Activated B cell treated with CpG ODN at 0.5 μM for 24 hours (primary cell): Measurements from ENCODE around the gene HES1. TPM values are rescaled to one million over a fixed set of nuclear protein-coding genes. Genes with fewer than 3 reads are reported as not detected.
"Not testable (repeated sequence)": the region's sequence is repeated elsewhere in the genome, so short reads cannot be mapped to it uniquely, and the experiment has no call there.

ENCODE experiments used
- ATAC-seq: fragments of 200-7000 bp; cut with Tn5 transposase; one replicate; pipeline ENCODE4 v1.10.0; 2021; ENCODE audit warnings: low read depth, mild to moderate bottlenecking, moderate library complexity
- CTCF ChIA-PET: fragments of 350-600 bp; sonication (Branson Sonifier 250); formaldehyde crosslinking; loops from one replicate; lab custom pipeline; 2021; ENCODE audit warnings: antibody characterized with exemption; lab: Charles Lee
- POLR2A ChIA-PET: fragments of 350-600 bp; sonication (Branson Sonifier 250); formaldehyde crosslinking; loops from one replicate; lab custom pipeline; 2021; ENCODE audit warnings: antibody characterized with exemption; lab: Charles Lee
- DNase-seq: peaks from one replicate; pipeline ENCODE4 v3.0.0; 2022
- H3K27ac Mint-ChIP-seq: one replicate; pipeline ENCODE4 v1.8.0; 2020; ENCODE audit warnings: mixed read lengths
- H3K27me3 Mint-ChIP-seq: one replicate; pipeline ENCODE4 v1.8.0; 2021; ENCODE audit warnings: mixed read lengths
- H3K36me3 Mint-ChIP-seq: one replicate; pipeline ENCODE4 v1.8.0; 2021; ENCODE audit warnings: low read depth, mixed read lengths
- H3K4me1 Mint-ChIP-seq: one replicate; pipeline ENCODE4 v1.8.0; 2021; ENCODE audit warnings: mixed read lengths
- H3K4me3 Mint-ChIP-seq: one replicate; pipeline ENCODE4 v1.8.0; 2020; ENCODE audit warnings: mild to moderate bottlenecking, mixed read lengths
- H3K9me3 Mint-ChIP-seq: one replicate; pipeline ENCODE4 v1.8.0; 2020; ENCODE audit warnings: mixed read lengths
- CTCF ChIP-seq: fragments of 200-600 bp; IDR thresholded peaks from one replicate; pipeline ENCODE4 v1.8.0; 2022; ENCODE audit warnings: antibody characterized with exemption, mild to moderate bottlenecking
- intact Hi-C: fragments of 100-400 bp; cut with micrococcal nuclease; formaldehyde crosslinking; loops from one replicate; pipeline ENCODE4 v1.15.1; 2024
- total RNA-seq: library from RNA; stranded (reverse); gene quantifications from 2 replicates; pipeline ENCODE4 v1.2.3, GENCODE V29; 2022

Gene HES1
- total RNA-seq, 1 donor from 2014 or later: 5.9 TPM

- POLR2A ChIA-PET: interaction anchor here (0.6 to 15.3 kb wide), 6 partner anchors 37 to 173 kb away, joined by 3 to 465 read pairs (median 5); no protein-coding TSS in a partner anchor
- no peak for TF ChIP-seq CTCF
- Mint-ChIP-seq H3K36me3 (no peaks in the 10 kb centered on the region), H3K27me3 (peaks cover 6% of the 10 kb centered on the region), H3K9me3 (no peaks in the 10 kb centered on the region), H3K4me1 (peaks cover 38% of the 10 kb centered on the region), H3K4me3 (peak overlapping the region; percentile 76), H3K27ac (peak overlapping the region; percentile 57)
- intact Hi-C loops: no loop called here
- DNase-seq (peak; percentile 6), ATAC-seq (no peak)
- CTCF ChIA-PET: interaction anchor here (2.2 to 7.2 kb wide), 2 partner anchors 174 to 362 kb away, joined by 12 to 77 read pairs; no protein-coding TSS in a partner anchor
Measured at GRCh38 chr3:194142156-194142910, 6.4 kb downstream of the HES1 start.

DNA sequence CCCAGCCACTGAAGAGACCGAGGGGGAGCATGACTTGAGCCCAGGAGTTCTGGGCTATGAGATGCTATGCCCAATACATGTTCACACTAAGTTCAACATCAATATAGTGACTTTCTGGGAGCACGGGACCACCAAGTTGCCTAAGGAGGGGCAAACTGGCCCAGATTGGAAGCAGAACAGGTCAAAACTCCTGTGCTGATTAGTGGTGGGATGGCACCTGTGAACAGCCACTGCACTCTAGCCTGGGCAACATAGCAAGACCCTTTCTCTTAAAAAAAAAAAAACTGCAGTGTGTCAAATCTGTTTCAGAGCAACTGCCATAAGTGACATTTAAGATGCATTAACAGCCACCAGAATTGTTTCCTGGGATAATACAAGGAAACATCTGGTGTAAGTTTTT lies 9.8 kb downstream of the HES1 start:
- no peak for TF ChIP-seq CTCF
- no peaks in the 10 kb centered on the region for H3K9me3 Mint-ChIP-seq
- ATAC-seq (no peak), DNase-seq (peak; percentile 1)
- H3K4me3 Mint-ChIP-seq: no peak overlapping the region
- no peak overlapping the region for H3K27ac Mint-ChIP-seq
- intact Hi-C loops: no loop called here
- ChIA-PET POLR2A (no interaction called here), CTCF (no interaction called here)
- peaks cover 10% of the 10 kb centered on the region for H3K4me1 Mint-ChIP-seq
- H3K36me3 Mint-ChIP-seq: no peaks in the 10 kb centered on the region
- peaks cover 18% of the 10 kb centered on the region for H3K27me3 Mint-ChIP-seq

DNA sequence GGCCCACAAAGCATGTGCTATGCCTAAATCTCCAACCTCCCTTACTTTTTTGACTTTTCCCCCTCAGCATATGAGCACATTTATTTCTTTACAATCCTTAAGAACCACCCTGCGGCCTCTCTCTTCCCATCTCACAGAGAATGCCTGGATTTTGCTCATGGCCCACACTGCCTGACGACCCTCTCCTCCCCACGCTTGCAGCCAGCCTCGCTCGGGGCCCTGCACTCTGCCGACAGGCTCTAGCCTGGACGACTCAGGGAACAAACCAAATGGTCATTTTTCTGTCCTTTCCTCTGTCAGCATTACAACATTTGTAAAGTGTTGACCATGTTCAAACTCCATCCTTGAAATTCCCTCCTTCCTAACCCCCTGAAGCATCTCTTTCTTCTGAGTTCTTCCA lies 11.7 kb downstream of the HES1 start:
- intact Hi-C loops: no loop called here
- peaks cover 18% of the 10 kb centered on the region for H3K27me3 Mint-ChIP-seq
- no peak overlapping the region for H3K27ac Mint-ChIP-seq
- no peaks in the 10 kb centered on the region for H3K36me3 Mint-ChIP-seq
- no peak overlapping the region for H3K4me3 Mint-ChIP-seq
- DNase-seq (no peak), ATAC-seq (no peak)
- ChIA-PET CTCF (no interaction called here), POLR2A (no interaction called here)
- TF ChIP-seq CTCF: no peak
- H3K4me1 Mint-ChIP-seq: no peaks in the 10 kb centered on the region
- no peaks in the 10 kb centered on the region for H3K9me3 Mint-ChIP-seq

DNA sequence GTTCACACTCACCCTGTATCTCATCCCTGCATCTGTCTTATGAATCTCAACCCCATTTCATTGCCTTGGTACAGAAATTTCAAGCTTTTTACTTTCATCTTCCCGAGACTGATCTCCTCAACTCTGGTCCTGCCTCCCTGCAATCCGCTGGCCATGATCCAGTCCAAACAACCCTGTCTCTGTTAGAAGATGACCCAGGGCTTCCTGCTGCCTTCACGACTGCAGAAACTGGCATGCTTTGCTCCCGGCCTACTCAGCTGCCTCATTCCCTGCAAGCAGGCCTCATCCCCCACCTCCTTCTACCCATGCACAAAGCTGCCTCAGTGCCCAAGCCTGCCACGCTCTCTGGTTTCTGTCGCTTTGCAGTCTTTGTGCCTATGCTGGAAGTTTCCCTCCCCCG lies 12.4 kb downstream of the HES1 start:
- intact Hi-C loops: no loop called here
- no peak for TF ChIP-seq CTCF
- DNase-seq (no peak), ATAC-seq (no peak)
- H3K4me1 Mint-ChIP-seq: no peaks in the 10 kb centered on the region
- H3K4me3 Mint-ChIP-seq: no peak overlapping the region
- ChIA-PET POLR2A (no interaction called here), CTCF (no interaction called here)
- H3K27ac Mint-ChIP-seq: no peak overlapping the region
- no peaks in the 10 kb centered on the region for H3K9me3 Mint-ChIP-seq
- H3K27me3 Mint-ChIP-seq: peaks cover 21% of the 10 kb centered on the region
- H3K36me3 Mint-ChIP-seq: no peaks in the 10 kb centered on the region

GRCh38 chr3:194150252-194150934 lies 14.4 kb downstream of the HES1 start:
- Mint-ChIP-seq H3K4me3 (no peak overlapping the region), H3K36me3 (no peaks in the 10 kb centered on the region), H3K27ac (no peak overlapping the region), H3K4me1 (no peaks in the 10 kb centered on the region), H3K27me3 (peaks cover 33% of the 10 kb centered on the region), H3K9me3 (peaks cover 9% of the 10 kb centered on the region)
- POLR2A ChIA-PET: no interaction called here
- intact Hi-C loops: no loop called here
- ATAC-seq (no peak), DNase-seq (no peak)
- TF ChIP-seq CTCF: no peak
- CTCF ChIA-PET: no interaction called here

GRCh38 chr3:194150935-194151302 lies 15.0 kb downstream of the HES1 start:
- H3K27ac Mint-ChIP-seq, intact Hi-C loops, H3K9me3 Mint-ChIP-seq, CTCF ChIA-PET, H3K4me1 Mint-ChIP-seq, H3K4me3 Mint-ChIP-seq, POLR2A ChIA-PET, ATAC-seq, DNase-seq, H3K36me3 Mint-ChIP-seq: not testable (repeated sequence)
- H3K27me3 Mint-ChIP-seq: peaks cover 30% of the 10 kb centered on the region
